K562 treated with DMSO at 1 percent for 48 hours (cell line): ENCODE data around the gene PRR20B. TPM values are rescaled to one million over a fixed set of nuclear protein-coding genes. Genes with fewer than 3 reads are reported as not detected.

Experiments
- total RNA-seq: library from RNA; unstranded; fragments of 300-600 nt; gene quantifications from 2 replicates; pipeline ENCODE4 v1.2.3, GENCODE V29; 2022; ENCODE audit warnings: low replicate concordance; ENCODE audit errors: extremely low read depth

Gene PRR20B
- not detected in 2 replicates for total RNA-seq

GRCh38 chr13:57147188-57147587 is at the start of gene PRR20B:
TSS of gene PRR20B (plus strand) at chr13:57147488. CDS start at chr13:57147875, 387 bp downstream.

GRCh38 chr13:57140235-57140968 is 6.9 kb upstream of the PRR20B start, which contains the start of gene PRR20A:
TSS of gene PRR20A (plus strand) at chr13:57140918. CDS start at chr13:57141305, 387 bp downstream.

GRCh38 chr13:57153761-57154160 is 6.5 kb downstream of the PRR20B start, which contains the start of gene PRR20C:
TSS of gene PRR20C (plus strand) at chr13:57154061. CDS start at chr13:57154448, 387 bp downstream.

GRCh38 chr13:57160332-57160731 is 13.0 kb downstream of the PRR20B start, which contains the start of gene PRR20D:
TSS of gene PRR20D (plus strand) at chr13:57160632. CDS start at chr13:57161019, 387 bp downstream.

GRCh38 chr13:57166897-57167296 is 19.6 kb downstream of the PRR20B start, which contains the start of gene PRR20E:
TSS of gene PRR20E (plus strand) at chr13:57167197. CDS start at chr13:57167584, 387 bp downstream.

Other genes starting within 250 kb of the PRR20B start
- gene PRR20A, start 6.6 kb upstream of the PRR20B start, total RNA-seq, result not detected in 2 replicates
- not detected in 2 replicates for gene PRR20C, start 6.6 kb downstream of the PRR20B start, total RNA-seq
- gene PRR20D, start 13.1 kb downstream of the PRR20B start, total RNA-seq, result not detected in 2 replicates
- not detected in 2 replicates for gene PRR20E, start 19.7 kb downstream of the PRR20B start, total RNA-seq